ENCODE results near the gene DACT2.
"Not testable (repeated sequence)": the region's sequence is repeated elsewhere in the genome, so short reads cannot be mapped to it uniquely, and the experiment has no call there.

DACT2 gene
- 0 reads per million in 2 donors for total RNA-seq

- peak in 1 of 5 experiments; percentile 39 for DNase-seq
Observed at GRCh38 chr6:168319279-168320111, at the start of gene DACT2. Gene DACT2, minus strand, starts transcription at chr6:168319777. Its CDS starts 144 bp downstream, at chr6:168319633.

- DNase-seq = no peak
Observed at GRCh38 chr6:168368936-168369335, 49.4 kb upstream of the DACT2 start.

GRCh38 chr6:168368066-168368820 lies 48.7 kb upstream of the DACT2 start:
- DNase-seq = no peak

GRCh38 chr6:168367285-168367751 lies 47.7 kb upstream of the DACT2 start:
- no peak for DNase-seq

- no peak for DNase-seq
Observed at GRCh38 chr6:168366473-168366872, 46.9 kb upstream of the DACT2 start.

GRCh38 chr6:168365422-168366165 lies 46.0 kb upstream of the DACT2 start:
- DNase-seq = no peak

- no peak for DNase-seq
Observed at GRCh38 chr6:168364793-168365421, 45.3 kb upstream of the DACT2 start.

GRCh38 chr6:168363811-168364792 lies 44.5 kb upstream of the DACT2 start:
- no peak for DNase-seq

GRCh38 chr6:168363302-168363701 lies 43.7 kb upstream of the DACT2 start:
- no peak for DNase-seq

- no peak for DNase-seq
Observed at GRCh38 chr6:168362276-168362990, 42.9 kb upstream of the DACT2 start.

- no peak for DNase-seq
Observed at GRCh38 chr6:168361766-168362165, 42.2 kb upstream of the DACT2 start.

GRCh38 chr6:168359794-168360193 lies 40.2 kb upstream of the DACT2 start:
- DNase-seq = no peak

GRCh38 chr6:168358842-168359420 lies 39.4 kb upstream of the DACT2 start:
- DNase-seq = no peak

- not testable (repeated sequence) for DNase-seq
Observed at GRCh38 chr6:168356872-168357271, 37.3 kb upstream of the DACT2 start.

- peak in 1 of 5 experiments; percentile 51 for DNase-seq
Observed at GRCh38 chr6:168355716-168356522, 36.3 kb upstream of the DACT2 start.

- no peak for DNase-seq
Observed at GRCh38 chr6:168354338-168354737, 34.8 kb upstream of the DACT2 start.

GRCh38 chr6:168353041-168353440 lies 33.5 kb upstream of the DACT2 start:
- no peak for DNase-seq

- no peak for DNase-seq
Observed at GRCh38 chr6:168352096-168352495, 32.5 kb upstream of the DACT2 start.

GRCh38 chr6:168349718-168350210 lies 30.2 kb upstream of the DACT2 start:
- peak in 1 of 5 experiments; percentile 55 for DNase-seq
